CD4-positive, alpha-beta T cell (primary cell): Measurements from ENCODE around the gene CYB5A. TPM values are rescaled to one million over a fixed set of nuclear protein-coding genes. Genes with fewer than 3 reads are reported as not detected.

Experiments
- ATAC-seq: fragments of 200-7000 bp; cut with Tn5 transposase; one replicate; pipeline ENCODE4 v1.10.0; 2022; ENCODE audit warnings: mild to moderate bottlenecking; ENCODE audit not compliant: poor library complexity
- CTCF ChIA-PET: fragments of 350-600 bp; sonication (Branson Sonifier 250); formaldehyde crosslinking; loops from one replicate; lab custom pipeline; 2021; ENCODE audit warnings: antibody characterized with exemption, inconsistent platforms; lab: Charles Lee
- POLR2A ChIA-PET: fragments of 350-600 bp; sonication (Branson Sonifier 250); formaldehyde crosslinking; loops from one replicate; lab custom pipeline; 2021; ENCODE audit warnings: antibody characterized with exemption, inconsistent platforms; lab: Charles Lee
- DNase-seq, 14 experiments: peaks; one replicate each; pipeline ENCODE4 v3.0.0-alpha.2; 2013 to 2020; ENCODE audit warnings: mixed read lengths in 2 of 14
- H3K27ac ChIP-seq, 2 donors: one replicate each; pipeline versions ENCODE4 v1.5.1 to v1.7.0; 2013; ENCODE audit warnings: low read length in 2 of 2, low read depth in 1 of 2, mild to moderate bottlenecking in 1 of 2
- H3K27me3 ChIP-seq, 2 experiments: 1 replicate in 1 of 2; 2 replicates in 1 of 2; pipeline versions ENCODE4 v1.6.1 to v1.7.0; 2013; ENCODE audit warnings: low read length in 2 of 2, control low read depth in 1 of 2, mild to moderate bottlenecking in 1 of 2, moderate library complexity in 1 of 2; ENCODE audit not compliant: insufficient read depth in 2 of 2, control insufficient read depth in 1 of 2
- H3K36me3 ChIP-seq: one replicate; pipeline ENCODE4 v1.6.1; 2013; ENCODE audit warnings: low read length, control low read depth; ENCODE audit not compliant: insufficient read depth
- H3K4me1 ChIP-seq: one replicate; pipeline ENCODE4 v1.6.1; 2013; ENCODE audit warnings: low read length, control low read depth; ENCODE audit not compliant: insufficient read depth
- H3K4me3 ChIP-seq: one replicate; pipeline ENCODE4 v1.5.1; 2013; ENCODE audit warnings: mild to moderate bottlenecking, low read length, moderate library complexity
- H3K9me3 ChIP-seq, 2 experiments: 1 replicate in 1 of 2; 2 replicates in 1 of 2; pipeline versions ENCODE4 v1.6.1 to v1.7.0; 2013; ENCODE audit warnings: low read length in 2 of 2, mild to moderate bottlenecking in 2 of 2, control low read depth in 1 of 2, moderate library complexity in 1 of 2; ENCODE audit not compliant: control insufficient read depth in 1 of 2, insufficient read depth in 1 of 2
- H3K27ac Mint-ChIP-seq: one replicate; pipeline ENCODE4 v1.8.0; 2020; ENCODE audit warnings: mixed read lengths
- H3K27me3 Mint-ChIP-seq: one replicate; pipeline ENCODE4 v1.8.0; 2021; ENCODE audit warnings: mixed read lengths
- H3K36me3 Mint-ChIP-seq: one replicate; pipeline ENCODE4 v1.8.0; 2021; ENCODE audit warnings: low read depth, mixed read lengths
- H3K4me1 Mint-ChIP-seq: one replicate; pipeline ENCODE4 v1.8.0; 2021; ENCODE audit warnings: low read depth, mixed read lengths
- H3K4me3 Mint-ChIP-seq: one replicate; pipeline ENCODE4 v1.8.0; 2020; ENCODE audit warnings: mild to moderate bottlenecking, mixed read lengths
- H3K9me3 Mint-ChIP-seq: one replicate; pipeline ENCODE4 v1.8.0; 2020; ENCODE audit warnings: mixed read lengths
- CTCF ChIP-seq: fragments of 200-600 bp; IDR thresholded peaks from one replicate; pipeline ENCODE4 v1.8.0; 2022; ENCODE audit warnings: antibody characterized with exemption, mild to moderate bottlenecking
- intact Hi-C, 2 experiments: fragments of 100-400 bp; cut with DNase I in 1 of 2; cut with micrococcal nuclease in 1 of 2; formaldehyde crosslinking; loops; one replicate each; pipeline versions ENCODE4 v1.15.1 to v1.9.0; 2023 to 2025; cut with DNase I, micrococcal nuclease
- total RNA-seq, 174 experiments: library from RNA in 2 of 174; stranded (reverse) in 2 of 174; gene quantifications; one replicate each; pipeline ENCODE4 v1.2.3 and lab custom pipeline; 2021 to 2026

CYB5A gene
- total RNA-seq, 2 experiments from 2014 or later, result 3.7 to 4.1 TPM

- no peak overlapping the region for H3K4me3 ChIP-seq
- POLR2A ChIA-PET, result no interaction called here
- intact Hi-C loops, result no loop called here
- H3K27ac Mint-ChIP-seq, result no peak overlapping the region
- H3K9me3 Mint-ChIP-seq, result no peaks in the 10 kb centered on the region
- ATAC-seq (no peak), DNase-seq (peak in 2 of 14 experiments; percentile 15)
- H3K4me1 Mint-ChIP-seq, result peaks cover 29% of the 10 kb centered on the region
- H3K36me3 ChIP-seq, result no peaks in the 10 kb centered on the region
- peaks cover 9% of the 10 kb centered on the region for H3K4me1 ChIP-seq
- CTCF ChIA-PET, result no interaction called here
- no peaks in the 10 kb centered on the region for H3K27me3 Mint-ChIP-seq
- peaks cover 1% of the 10 kb centered on the region for H3K36me3 Mint-ChIP-seq
- H3K4me3 Mint-ChIP-seq, result no peak overlapping the region
- no peaks in the 10 kb centered on the region for H3K9me3 ChIP-seq
- TF ChIP-seq CTCF, result no peak
- no peaks in the 10 kb centered on the region for H3K27me3 ChIP-seq
- H3K27ac ChIP-seq, result no peak overlapping the region
These were observed 8.8 kb downstream of the CYB5A start for GRCh38 chr18:74282755-74283554.

- no peaks in the 10 kb centered on the region for H3K27me3 Mint-ChIP-seq
- CTCF ChIA-PET, result no interaction called here
- ATAC-seq (no peak), DNase-seq (no peak)
- POLR2A ChIA-PET, result no interaction called here
- peaks cover 9% of the 10 kb centered on the region for H3K36me3 Mint-ChIP-seq
- intact Hi-C loops, result no loop called here
- no peak for TF ChIP-seq CTCF
- Histone ChIP-seq H3K4me3 (no peak overlapping the region), H3K9me3 (no peaks in the 10 kb centered on the region), H3K4me1 (peaks cover 9% of the 10 kb centered on the region), H3K27me3 (no peaks in the 10 kb centered on the region), H3K36me3 (no peaks in the 10 kb centered on the region), H3K27ac (no peak overlapping the region)
- no peak overlapping the region for H3K27ac Mint-ChIP-seq
- H3K4me1 Mint-ChIP-seq, result peaks cover 25% of the 10 kb centered on the region
- H3K4me3 Mint-ChIP-seq, result no peak overlapping the region
- H3K9me3 Mint-ChIP-seq, result no peaks in the 10 kb centered on the region
These were observed 9.6 kb downstream of the CYB5A start for GRCh38 chr18:74281980-74282754.

- intact Hi-C loops, result no loop called here
- ATAC-seq (no peak), DNase-seq (no peak)
- Mint-ChIP-seq H3K27ac (no peak overlapping the region), H3K36me3 (peaks cover 15% of the 10 kb centered on the region), H3K4me3 (no peak overlapping the region), H3K4me1 (peaks cover 20% of the 10 kb centered on the region), H3K9me3 (no peaks in the 10 kb centered on the region), H3K27me3 (no peaks in the 10 kb centered on the region)
- Histone ChIP-seq H3K27me3 (no peaks in the 10 kb centered on the region), H3K27ac (no peak overlapping the region), H3K4me3 (no peak overlapping the region), H3K9me3 (no peaks in the 10 kb centered on the region), H3K36me3 (no peaks in the 10 kb centered on the region), H3K4me1 (peaks cover 9% of the 10 kb centered on the region)
- ChIA-PET POLR2A (no interaction called here), CTCF (no interaction called here)
- TF ChIP-seq CTCF, result no peak
These were observed 10.5 kb downstream of the CYB5A start for GRCh38 chr18:74281011-74281979.
